NCI-H82 treated with DMSO at 0.1 percent for 48 hours (cell line): Measurements from ENCODE around the gene PDE4D.
A peak's percentile ranks its signal among the peaks of the same experiment; 100 is the strongest.
"Not testable (repeated sequence)": the region's sequence is repeated elsewhere in the genome, so short reads cannot be mapped to it uniquely, and the experiment has no call there.

ENCODE experiments used
- DNase-seq: peaks from one replicate; lab custom pipeline; 2025; ENCODE audit not compliant: unreplicated experiment; lab: John Stamatoyannopoulos, UW

PDE4D gene

GRCh38 chr5:58965677-58966414 lies 927.7 kb downstream of the PDE4D start:
- DNase-seq, result no peak

- DNase-seq, result no peak
Measured at GRCh38 chr5:58963821-58964220, 929.7 kb downstream of the PDE4D start.

- no peak for DNase-seq
Measured at GRCh38 chr5:58963361-58963760, 930.2 kb downstream of the PDE4D start.

GRCh38 chr5:58961631-58962280 lies 931.8 kb downstream of the PDE4D start:
- DNase-seq, result no peak

GRCh38 chr5:58958701-58959100 lies 934.8 kb downstream of the PDE4D start:
- no peak for DNase-seq

GRCh38 chr5:58953218-58953617 lies 940.3 kb downstream of the PDE4D start:
- not testable (repeated sequence) for DNase-seq

GRCh38 chr5:58950224-58950623 lies 943.3 kb downstream of the PDE4D start:
- no peak for DNase-seq

GRCh38 chr5:58946230-58946629 lies 947.3 kb downstream of the PDE4D start:
- no peak for DNase-seq

- no peak for DNase-seq
Measured at GRCh38 chr5:58944221-58944620, 949.3 kb downstream of the PDE4D start.

- no peak for DNase-seq
Measured at GRCh38 chr5:58940446-58940845, 953.1 kb downstream of the PDE4D start.

- no peak for DNase-seq
Measured at GRCh38 chr5:58939664-58940063, 953.9 kb downstream of the PDE4D start.

GRCh38 chr5:58938563-58939424 lies 954.7 kb downstream of the PDE4D start:
- peak; percentile 63 for DNase-seq

GRCh38 chr5:58937031-58937681 lies 956.4 kb downstream of the PDE4D start:
- peak; percentile 77 for DNase-seq

GRCh38 chr5:58934629-58935097 lies 958.9 kb downstream of the PDE4D start:
- DNase-seq, result no peak

- DNase-seq, result no peak
Measured at GRCh38 chr5:58933891-58934628, 959.5 kb downstream of the PDE4D start.

GRCh38 chr5:58932057-58932612 lies 961.4 kb downstream of the PDE4D start:
- no peak for DNase-seq

- no peak for DNase-seq
Measured at GRCh38 chr5:58930520-58930919, 963.0 kb downstream of the PDE4D start.

GRCh38 chr5:58929726-58930125 lies 963.8 kb downstream of the PDE4D start:
- DNase-seq, result no peak

- no peak for DNase-seq
Measured at GRCh38 chr5:58927938-58928337, 965.6 kb downstream of the PDE4D start.

GRCh38 chr5:58927181-58927580 lies 966.3 kb downstream of the PDE4D start:
- DNase-seq, result no peak
